Lung microvascular endothelial cell (primary cell): ENCODE data around the gene METRN. TPM values are rescaled to one million over a fixed set of nuclear protein-coding genes. Genes with fewer than 3 reads are reported as not detected.

Experiments used
- DNase-seq, 2 donors: peaks; one replicate each; pipeline versions ENCODE4 v3.0.0 to v3.0.0-alpha.2; 2010; ENCODE audit warnings: low read depth in 2 of 2
- total RNA-seq: library from RNA; depleted of rRNA; stranded (reverse); fragments of >200 nt; gene quantifications from 2 replicates; pipeline ENCODE4 v1.2.1, GENCODE V29; 2014

The METRN gene
- total RNA-seq: 13.1 and 28.8 TPM in 2 replicates

DNA sequence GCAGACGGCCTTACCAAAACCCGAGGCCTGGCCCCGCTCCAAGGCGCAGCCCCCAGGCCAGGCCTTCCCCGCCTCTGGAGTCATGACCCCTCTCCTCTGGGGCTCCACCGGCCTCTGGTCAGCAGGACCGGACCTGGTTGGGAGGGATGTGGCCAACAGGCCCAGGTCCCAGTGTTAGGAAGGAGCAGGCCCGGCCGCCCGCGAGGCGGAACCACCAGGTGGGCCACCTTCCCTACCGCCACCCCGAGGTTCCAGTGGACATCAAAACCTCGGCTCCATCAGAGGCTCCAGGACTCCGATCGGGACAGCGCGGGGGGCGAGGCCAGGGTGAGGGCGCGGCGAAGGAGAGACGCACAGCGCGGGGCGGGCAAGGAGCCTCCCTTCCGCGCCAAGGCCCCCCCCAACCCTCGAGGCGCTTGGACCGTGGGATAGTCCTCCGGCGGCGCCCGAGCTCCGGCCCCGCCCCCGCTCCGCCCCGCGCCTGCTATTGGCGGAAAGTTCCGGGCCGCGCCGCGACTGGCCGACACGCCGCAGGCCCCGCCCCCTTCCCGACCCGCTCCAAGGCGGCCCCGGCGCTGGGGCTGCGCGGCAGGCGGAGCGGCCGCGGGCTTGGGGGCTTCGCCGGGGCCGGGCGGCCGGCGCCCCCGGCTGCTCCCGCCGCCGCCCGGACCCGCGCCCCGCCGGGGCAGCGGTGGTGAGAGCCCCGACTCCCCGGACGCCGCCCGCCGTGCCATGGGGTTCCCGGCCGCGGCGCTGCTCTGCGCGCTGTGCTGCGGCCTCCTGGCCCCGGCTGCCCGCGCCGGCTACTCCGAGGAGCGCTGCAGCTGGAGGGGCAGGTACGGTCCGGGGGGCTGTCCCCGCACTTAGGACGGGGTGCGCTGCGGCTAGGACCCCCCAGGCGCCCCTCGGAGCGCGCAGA lies at the start of gene METRN:
Gene METRN, plus strand, starts transcription at position 561 of the 919 bp plus-strand sequence. Its CDS starts 172 bp downstream, at position 733.
- DNase-seq: peak; percentile 86 to 89

GRCh38 chr16:666572-666971 lies 48.3 kb upstream of the METRN start:
- no peak for DNase-seq

GRCh38 chr16:667113-667779 lies 47.7 kb upstream of the METRN start:
- DNase-seq: no peak

GRCh38 chr16:667780-668518 lies 47.0 kb upstream of the METRN start, which contains the start of gene RHOT2:
Gene RHOT2 (plus strand): TSS chr16:668132. CDS start chr16:668200, 68 bp downstream.
- DNase-seq: peak; percentile 94 to 95

GRCh38 chr16:668519-669171 lies 46.3 kb upstream of the METRN start:
- DNase-seq: peak; percentile 32 to 36

DNA sequence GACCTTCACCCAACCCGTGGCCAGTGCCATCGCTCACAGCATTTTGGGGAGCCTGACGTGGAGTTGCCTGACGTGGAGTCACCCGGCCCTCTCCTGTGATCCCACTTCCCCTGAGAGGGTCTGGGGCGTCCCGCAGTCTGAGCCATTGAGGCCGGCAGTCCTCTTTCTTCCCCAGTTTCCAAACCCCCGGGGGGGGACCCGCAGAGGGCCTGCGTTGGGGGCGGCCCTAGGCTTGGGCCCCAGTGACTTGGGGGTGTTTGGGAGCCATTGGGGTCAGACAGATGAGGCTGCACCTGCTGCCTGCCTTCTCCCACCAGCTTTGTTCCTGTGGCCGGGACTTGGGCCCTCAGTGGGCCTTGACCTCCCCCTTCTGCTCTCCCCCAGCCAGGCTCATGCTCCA lies 45.3 kb upstream of the METRN start:
- DNase-seq: no peak

- DNase-seq: no peak
These were observed 44.2 kb upstream of the METRN start for GRCh38 chr16:670485-671352.

DNA sequence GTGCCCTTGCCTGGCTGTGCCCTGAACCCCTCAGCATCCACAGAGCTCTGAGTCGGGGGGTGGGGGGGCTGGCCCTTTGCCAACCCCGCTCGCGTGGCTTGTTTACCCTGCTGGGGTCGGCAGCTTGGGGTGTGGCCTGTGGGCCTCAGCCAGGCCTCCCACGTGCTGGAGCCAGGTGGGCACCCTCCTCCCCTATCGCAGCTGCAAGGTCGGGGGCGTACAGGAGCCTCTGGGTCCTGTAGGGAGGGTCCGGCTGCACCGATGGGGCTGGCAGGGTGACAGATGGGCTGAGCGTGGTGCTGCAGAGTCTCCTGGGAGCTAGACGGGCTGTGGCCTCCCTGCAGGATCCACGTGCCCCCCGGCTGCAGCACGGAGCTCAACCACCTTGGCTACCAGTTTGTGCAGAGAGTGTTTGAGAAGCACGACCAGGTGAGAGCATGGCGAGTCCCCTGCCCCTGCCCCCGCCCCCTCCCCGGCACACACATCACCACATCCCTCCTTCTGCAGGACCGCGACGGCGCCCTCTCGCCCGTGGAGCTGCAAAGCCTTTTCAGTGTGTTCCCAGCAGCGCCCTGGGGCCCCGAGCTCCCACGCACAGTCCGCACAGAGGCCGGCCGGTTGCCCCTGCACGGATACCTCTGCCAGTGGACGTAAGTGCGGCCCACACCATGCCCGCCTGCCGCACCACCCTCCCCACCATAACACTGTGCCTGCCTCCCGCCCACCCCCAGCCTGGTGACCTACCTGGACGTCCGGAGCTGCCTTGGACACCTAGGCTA lies 43.4 kb upstream of the METRN start:
- no peak for DNase-seq

GRCh38 chr16:672371-672770 lies 42.5 kb upstream of the METRN start:
- DNase-seq: no peak

- no peak for DNase-seq
These were observed 42.1 kb upstream of the METRN start for GRCh38 chr16:672851-673250.

DNA sequence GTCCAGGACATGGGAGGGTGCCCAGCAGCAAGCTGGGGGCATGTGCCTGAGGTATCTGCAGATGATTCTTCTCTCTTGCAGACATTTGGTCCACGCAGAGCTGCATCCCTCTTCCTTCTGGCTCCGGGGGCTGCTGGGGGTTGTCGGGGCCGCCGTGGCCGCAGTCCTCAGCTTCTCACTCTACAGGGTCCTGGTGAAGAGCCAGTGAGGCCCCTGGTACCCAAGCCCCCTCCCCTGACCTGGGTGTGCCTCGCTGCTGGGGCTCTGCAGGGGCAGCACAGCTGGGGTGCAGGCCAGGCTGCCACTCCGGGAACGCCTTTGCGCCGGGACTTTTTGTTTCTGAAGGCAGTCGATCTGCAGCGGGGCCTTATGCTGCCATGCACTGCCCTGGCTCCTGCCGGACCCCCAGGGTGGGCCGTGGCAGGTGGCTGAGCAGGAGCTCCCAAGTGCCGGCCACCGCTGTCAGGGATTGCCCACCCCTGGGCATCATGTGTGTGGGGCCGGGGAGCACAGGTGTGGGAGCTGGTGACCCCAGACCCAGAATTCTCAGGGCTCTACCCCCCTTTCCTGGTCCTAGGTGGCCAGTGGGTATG lies 41.4 kb upstream of the METRN start:
- DNase-seq: no peak

- no peak for DNase-seq
These were observed 40.6 kb upstream of the METRN start for GRCh38 chr16:674214-674881.

DNA sequence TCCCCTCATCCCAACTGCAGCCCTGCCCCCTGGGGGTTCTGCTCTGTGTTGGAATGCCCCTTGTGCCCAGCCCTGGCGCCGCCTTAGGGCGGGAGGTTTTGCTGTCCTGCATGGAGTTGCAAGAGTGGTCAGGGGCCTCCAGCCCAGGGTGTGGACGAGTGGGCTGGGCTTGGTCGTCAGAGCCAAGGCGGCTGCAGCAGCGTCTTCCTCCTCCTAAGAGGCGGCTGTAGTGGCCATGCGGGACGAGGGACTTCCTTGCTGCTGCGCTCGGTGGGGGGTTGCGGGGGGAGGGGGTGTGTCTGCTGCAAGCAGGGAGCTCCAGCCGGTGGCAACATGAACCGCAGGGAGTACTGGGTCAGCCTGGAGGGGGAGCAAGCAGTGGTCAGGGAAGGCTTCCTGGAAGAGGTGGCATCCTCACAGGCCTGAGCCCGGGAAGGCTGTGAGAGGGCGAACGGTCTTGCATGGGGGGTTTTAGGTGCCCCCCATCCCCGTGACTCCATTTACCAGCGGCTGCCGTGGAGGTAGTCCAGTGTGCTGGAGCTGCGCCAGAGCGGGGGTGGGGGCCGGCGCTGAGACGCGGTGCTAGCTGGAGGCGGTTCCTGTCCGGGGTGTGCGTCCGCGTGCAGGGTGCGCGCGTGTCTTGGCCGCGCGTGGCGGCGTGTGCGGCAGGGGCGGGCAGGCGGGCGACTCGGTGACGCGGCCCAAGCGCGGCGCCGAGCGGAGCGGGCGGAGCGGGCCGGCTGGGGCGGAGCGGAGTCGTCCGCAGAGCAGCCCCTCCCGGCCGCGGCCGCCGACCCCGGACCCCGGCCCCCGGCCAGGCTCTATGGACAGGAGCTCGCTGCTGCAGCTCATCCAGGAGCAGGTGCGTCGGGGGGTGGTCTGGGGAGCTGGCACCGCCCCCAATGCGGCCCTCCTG lies 39.7 kb upstream of the METRN start, which contains the start of gene RHBDL1:
Gene RHBDL1, plus strand, starts transcription at position 704 of the 916 bp plus-strand sequence. Its CDS starts 120 bp downstream, at position 824.
- peak in 1 of 2 donors; percentile 18 for DNase-seq

GRCh38 chr16:675884-676564 lies 38.9 kb upstream of the METRN start:
- DNase-seq: no peak

GRCh38 chr16:676565-676902 lies 38.4 kb upstream of the METRN start:
- DNase-seq: no peak

DNA sequence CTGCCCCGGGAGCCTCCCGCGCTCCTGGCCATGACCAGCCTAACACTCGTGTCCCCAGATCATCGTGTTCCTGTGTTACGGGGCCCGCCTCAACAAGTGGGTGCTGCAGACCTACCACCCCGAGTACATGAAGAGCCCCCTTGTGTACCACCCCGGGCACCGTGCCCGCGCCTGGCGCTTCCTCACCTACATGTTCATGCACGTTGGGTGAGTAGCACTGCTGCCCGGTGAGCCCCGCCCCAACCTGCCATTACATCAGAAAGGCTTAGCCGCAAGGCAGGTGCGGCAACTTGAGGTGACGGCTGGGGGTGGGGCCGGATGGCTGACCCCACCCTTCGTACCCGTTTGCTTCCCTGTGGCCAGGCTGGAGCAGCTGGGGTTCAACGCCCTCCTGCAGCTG lies 38.0 kb upstream of the METRN start:
- no peak for DNase-seq
